Gastrocnemius medialis (tissue), 4 donors: Measurements from ENCODE around the gene MAGIX. TPM values are rescaled to one million over a fixed set of nuclear protein-coding genes. Genes with fewer than 3 reads are reported as not detected.
"Not testable (repeated sequence)": the region's sequence is repeated elsewhere in the genome, so short reads cannot be mapped to it uniquely, and the experiment has no call there.

ENCODE experiments used
- ATAC-seq, 2 donors: fragments of 150-250 bp; one replicate each; pipeline ENCODE4 v1.9.1; 2016
- DNase-seq, 2 donors: peaks; one replicate each; pipeline ENCODE4 v3.0.0-alpha.2; 2019
- H3K27ac ChIP-seq, 4 donors: fragments of 200-600 bp; sonication (generic); 1 replicate in 1 of 4; 2 replicates in 3 of 4; pipeline ENCODE4 v1.5.1; 2016 to 2018; ENCODE audit warnings: mild to moderate bottlenecking in 2 of 4, moderate library complexity in 1 of 4
- H3K27me3 ChIP-seq, 3 donors: fragments of 200-600 bp; sonication (generic) in 2 of 3; 1 replicate in 1 of 3; 2 replicates in 2 of 3; pipeline versions ENCODE4 v1.5.1 to v1.6.0; 2016 to 2019; ENCODE audit warnings: mild to moderate bottlenecking in 1 of 3, moderate library complexity in 1 of 3
- H3K36me3 ChIP-seq, 2 donors: fragments of 200-600 bp; sonication (generic) in 1 of 2; one replicate each; pipeline ENCODE4 v1.5.1; 2017 to 2018
- H3K4me1 ChIP-seq, 2 donors: fragments of 200-600 bp; sonication (generic) in 1 of 2; one replicate each; pipeline ENCODE4 v1.5.1; 2016 to 2017; ENCODE audit warnings: mild to moderate bottlenecking in 2 of 2
- H3K4me3 ChIP-seq, 4 donors: fragments of 200-600 bp; sonication (generic) in 3 of 4; 1 replicate in 1 of 4; 2 replicates in 3 of 4; pipeline ENCODE4 v1.5.1; 2016 to 2019; ENCODE audit warnings: mild to moderate bottlenecking in 2 of 4
- H3K9me3 ChIP-seq, 3 donors: fragments of 200-600 bp; sonication (generic) in 2 of 3; 1 replicate in 1 of 3; 2 replicates in 2 of 3; pipeline ENCODE4 v1.5.1; 2016 to 2019
- POLR2A ChIP-seq, 2 donors: fragments of 450-650 bp; IDR thresholded peaks; one replicate each; pipeline ENCODE4 v1.6.1; 2017; ENCODE audit warnings: antibody characterized with exemption in 2 of 2, mild to moderate bottlenecking in 2 of 2, moderate library complexity in 2 of 2
- in situ Hi-C, 4 donors: fragments of 200-750 bp; cut with MboI; loops; one replicate each; pipeline versions ENCODE4 v1.15.0 to v1.8.0; 2017; ENCODE audit warnings: low sequenced_read_pairs in 4 of 4
- intact Hi-C: fragments of 100-400 bp; cut with DNase I; formaldehyde crosslinking; loops from one replicate; pipeline ENCODE4 v1.15.1; 2023; ENCODE audit warnings: low total_unique reads
- total RNA-seq, 4 donors: library from RNA; depleted of rRNA; stranded (reverse); fragments of >200 nt; gene quantifications; one replicate each; pipeline versions ENCODE4 v1.1.0 to v1.2.3, GENCODE V29; 2016
- TF ChIP-seq, protein P1 (sequence below), 5 experiments: fragments of 450-650 bp in 3 of 5; fragments of 200-600 bp in 2 of 5; sonication (generic) in 2 of 5; IDR thresholded peaks in 4 of 5; conservative IDR thresholded peaks in 1 of 5; 1 replicate in 4 of 5; 2 replicates in 1 of 5; pipeline ENCODE4 v1.5.1; 2016 to 2019; ENCODE audit warnings: antibody characterized with exemption in 5 of 5, mild to moderate bottlenecking in 3 of 5, moderate library complexity in 3 of 5

Gene MAGIX
- total RNA-seq, 4 donors from 2014 or later, result 2.7 to 7.3 (median 5.3) TPM

DNA sequence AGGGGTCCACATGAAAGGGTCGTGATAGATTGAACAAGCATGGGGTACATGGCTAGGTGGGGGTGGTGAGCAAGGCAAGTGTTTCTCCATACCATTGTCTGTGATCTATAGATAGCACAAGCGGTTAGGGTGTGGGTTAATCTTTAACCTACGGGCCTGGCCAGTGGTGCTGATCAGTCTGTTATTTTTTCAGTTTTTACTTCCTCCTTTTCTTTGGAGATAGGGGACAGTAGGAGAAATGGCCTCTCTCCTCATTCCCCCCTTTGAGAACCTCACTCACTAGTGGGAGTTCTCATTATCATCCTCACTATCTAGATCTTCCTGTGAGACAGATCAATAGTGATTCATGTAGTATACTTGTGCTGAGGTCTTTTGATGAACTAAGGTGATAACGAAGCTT lies 22.8 kb upstream of the MAGIX start:
- Histone ChIP-seq H3K4me3 (no peak overlapping the region), H3K4me1 (no peaks in the 10 kb centered on the region), H3K27ac (no peak overlapping the region), H3K27me3 (no peaks in the 10 kb centered on the region), H3K9me3 (no peaks in the 10 kb centered on the region), H3K36me3 (no peaks in the 10 kb centered on the region)
- intact Hi-C loops (no loop called here), in situ Hi-C loops (no loop called here)
- TF ChIP-seq, protein P1, sequence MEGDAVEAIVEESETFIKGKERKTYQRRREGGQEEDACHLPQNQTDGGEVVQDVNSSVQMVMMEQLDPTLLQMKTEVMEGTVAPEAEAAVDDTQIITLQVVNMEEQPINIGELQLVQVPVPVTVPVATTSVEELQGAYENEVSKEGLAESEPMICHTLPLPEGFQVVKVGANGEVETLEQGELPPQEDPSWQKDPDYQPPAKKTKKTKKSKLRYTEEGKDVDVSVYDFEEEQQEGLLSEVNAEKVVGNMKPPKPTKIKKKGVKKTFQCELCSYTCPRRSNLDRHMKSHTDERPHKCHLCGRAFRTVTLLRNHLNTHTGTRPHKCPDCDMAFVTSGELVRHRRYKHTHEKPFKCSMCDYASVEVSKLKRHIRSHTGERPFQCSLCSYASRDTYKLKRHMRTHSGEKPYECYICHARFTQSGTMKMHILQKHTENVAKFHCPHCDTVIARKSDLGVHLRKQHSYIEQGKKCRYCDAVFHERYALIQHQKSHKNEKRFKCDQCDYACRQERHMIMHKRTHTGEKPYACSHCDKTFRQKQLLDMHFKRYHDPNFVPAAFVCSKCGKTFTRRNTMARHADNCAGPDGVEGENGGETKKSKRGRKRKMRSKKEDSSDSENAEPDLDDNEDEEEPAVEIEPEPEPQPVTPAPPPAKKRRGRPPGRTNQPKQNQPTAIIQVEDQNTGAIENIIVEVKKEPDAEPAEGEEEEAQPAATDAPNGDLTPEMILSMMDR (IDR thresholded peaks at IDR 0.05 in 4 of 5, conservative IDR thresholded peaks at IDR 0.05 in 1 of 5), result no peak
- no peak for TF ChIP-seq POLR2A (IDR thresholded peaks at IDR 0.05)
- ATAC-seq, result no peak
- no peak for DNase-seq

DNA sequence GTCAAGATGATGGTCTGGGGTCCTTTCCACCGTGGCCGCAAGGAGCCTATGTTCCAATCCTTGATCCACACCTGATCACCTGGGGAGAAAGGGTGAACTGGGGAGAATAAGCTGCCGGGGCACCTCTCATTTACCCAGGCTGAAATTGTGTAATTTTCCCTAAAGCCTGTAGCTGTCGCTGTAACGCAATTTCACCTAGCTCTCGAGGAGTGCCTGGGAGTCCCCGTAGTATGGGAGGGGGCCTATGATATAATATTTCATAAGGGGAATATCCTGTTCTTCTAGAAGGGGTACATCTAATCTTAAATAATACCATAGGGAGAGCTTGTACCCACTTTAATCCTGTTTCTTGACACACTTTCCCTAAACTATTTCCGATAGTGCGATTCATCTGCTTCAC lies 20.3 kb upstream of the MAGIX start:
- in situ Hi-C loops, ATAC-seq, H3K4me1 ChIP-seq, H3K27ac ChIP-seq, DNase-seq, H3K36me3 ChIP-seq, intact Hi-C loops, H3K27me3 ChIP-seq, H3K9me3 ChIP-seq, H3K4me3 ChIP-seq: not testable (repeated sequence)
- TF ChIP-seq, protein P1 (IDR thresholded peaks at IDR 0.05 in 4 of 5, conservative IDR thresholded peaks at IDR 0.05 in 1 of 5), result peak; percentile 25 to 54 (median 28)

DNA sequence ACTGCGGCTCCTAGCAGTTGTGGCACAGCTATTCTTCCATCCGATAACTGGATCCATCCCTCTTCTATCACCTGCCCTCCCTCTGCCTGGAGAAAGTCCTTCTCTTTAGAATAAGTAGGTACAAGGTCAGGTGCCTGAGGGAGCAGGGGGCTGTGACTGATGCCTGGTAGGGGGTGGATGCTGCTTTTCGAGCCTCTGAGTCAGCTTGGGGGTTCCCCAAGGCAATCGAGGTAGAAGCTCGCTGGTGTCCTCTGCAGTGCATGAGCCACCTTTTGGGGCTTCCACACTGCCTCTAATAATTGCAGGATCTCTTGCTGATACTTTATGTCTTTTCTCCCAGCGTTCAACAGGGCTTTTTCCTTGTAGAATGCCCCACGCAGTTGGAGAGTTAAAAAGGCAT lies 19.4 kb upstream of the MAGIX start:
- DNase-seq, ATAC-seq, in situ Hi-C loops, H3K4me1 ChIP-seq, H3K27me3 ChIP-seq, H3K27ac ChIP-seq, H3K9me3 ChIP-seq, intact Hi-C loops, H3K4me3 ChIP-seq, H3K36me3 ChIP-seq: not testable (repeated sequence)

DNA sequence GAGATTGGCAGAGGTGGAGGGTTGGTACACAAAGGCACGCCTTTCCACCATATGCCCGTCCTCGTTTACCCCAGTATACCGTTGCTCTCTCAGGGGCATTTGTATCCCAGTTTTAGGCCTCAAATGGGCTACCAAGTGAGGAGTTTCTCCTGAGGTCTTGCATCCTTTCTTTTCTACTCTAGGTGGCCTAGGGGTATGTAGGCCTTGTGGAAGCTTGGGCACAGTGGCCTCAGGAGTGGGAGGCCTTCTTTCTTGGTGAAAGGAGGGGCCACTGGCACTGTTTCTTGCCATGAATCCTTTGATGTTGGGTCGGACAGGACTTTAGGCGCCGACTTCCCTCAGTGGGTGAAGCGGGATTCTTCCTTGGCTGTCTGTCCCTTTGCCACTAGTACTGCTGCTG lies 15.3 kb upstream of the MAGIX start:
- Histone ChIP-seq H3K4me3 (no peak overlapping the region), H3K36me3 (no peaks in the 10 kb centered on the region), H3K27ac (no peak overlapping the region), H3K27me3 (no peaks in the 10 kb centered on the region), H3K4me1 (no peaks in the 10 kb centered on the region), H3K9me3 (no peaks in the 10 kb centered on the region)
- DNase-seq (no peak), ATAC-seq (no peak)
- intact Hi-C loops (no loop called here), in situ Hi-C loops (no loop called here)
- TF ChIP-seq, protein P1 (IDR thresholded peaks at IDR 0.05 in 4 of 5, conservative IDR thresholded peaks at IDR 0.05 in 1 of 5), result no peak
- TF ChIP-seq POLR2A (IDR thresholded peaks at IDR 0.05), result no peak

DNA sequence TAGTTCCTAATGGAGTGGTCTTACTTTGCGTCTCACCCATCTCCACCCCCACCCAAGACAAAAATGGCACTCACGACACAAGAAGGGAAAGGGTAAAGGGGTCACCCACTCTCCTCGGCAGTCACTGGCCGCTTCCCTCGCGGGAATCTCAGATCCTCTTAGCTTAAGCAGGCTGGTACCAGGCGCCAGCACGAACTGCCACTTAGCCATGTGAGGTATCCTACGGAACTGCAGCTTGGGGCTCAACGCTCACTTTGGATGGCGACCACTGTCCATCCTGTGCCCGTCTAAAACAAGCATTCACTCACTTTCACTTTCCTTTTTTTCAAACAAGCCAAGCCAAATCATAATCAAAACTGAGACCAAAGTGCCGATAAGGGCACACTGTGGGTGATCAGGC lies 14.6 kb upstream of the MAGIX start:
- no peak for DNase-seq
- no peak overlapping the region for H3K27ac ChIP-seq
- in situ Hi-C loops (no loop called here), intact Hi-C loops (loop anchor here (2.0 kb wide), 1 partner anchor 65 kb away; no protein-coding TSS in a partner anchor)
- H3K36me3 ChIP-seq, result no peaks in the 10 kb centered on the region
- ATAC-seq, result no peak
- no peak for TF ChIP-seq POLR2A (IDR thresholded peaks at IDR 0.05)
- TF ChIP-seq, protein P1 (IDR thresholded peaks at IDR 0.05 in 4 of 5, conservative IDR thresholded peaks at IDR 0.05 in 1 of 5), result no peak
- no peak overlapping the region for H3K4me3 ChIP-seq
- no peaks in the 10 kb centered on the region for H3K4me1 ChIP-seq
- H3K27me3 ChIP-seq, result no peaks in the 10 kb centered on the region
- no peaks in the 10 kb centered on the region for H3K9me3 ChIP-seq

DNA sequence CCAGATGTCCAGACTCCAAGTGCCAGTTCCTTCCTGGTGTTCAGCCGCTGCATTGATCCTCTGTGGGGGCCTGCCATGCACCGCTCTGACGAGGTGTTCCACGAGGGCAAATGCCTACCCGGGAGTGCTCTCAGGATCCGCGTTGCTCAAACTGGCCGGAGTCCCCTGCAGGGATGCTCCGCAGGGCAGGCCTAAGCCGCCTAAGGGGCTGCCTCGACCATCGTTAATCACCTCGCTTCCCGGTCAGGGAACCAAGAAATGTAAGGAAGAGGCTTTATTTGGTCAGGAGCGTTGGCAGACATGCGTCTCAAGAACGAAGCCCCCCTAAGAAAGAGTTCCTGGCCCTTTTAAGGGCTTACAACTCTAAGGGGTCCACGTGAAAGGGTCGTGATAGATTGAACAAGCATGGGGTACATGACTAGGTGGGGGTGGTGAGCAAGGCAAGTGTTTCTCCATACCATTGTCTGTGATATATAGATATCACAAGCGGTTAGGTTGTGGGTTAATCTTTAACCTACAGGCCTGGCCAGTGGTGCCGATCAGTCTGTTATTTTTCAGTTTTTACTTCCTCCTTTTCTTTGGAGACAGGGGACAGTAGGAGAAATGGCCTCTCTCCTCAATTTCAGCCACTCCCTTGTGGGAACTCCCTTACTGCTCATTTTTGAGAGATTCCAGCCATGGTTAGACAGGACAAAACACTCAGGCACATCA lies 14.0 kb upstream of the MAGIX start:
- ATAC-seq, H3K9me3 ChIP-seq, DNase-seq, H3K4me1 ChIP-seq, in situ Hi-C loops, H3K36me3 ChIP-seq, H3K27me3 ChIP-seq, H3K27ac ChIP-seq, H3K4me3 ChIP-seq: not testable (repeated sequence)
- intact Hi-C loops, result loop anchor here (2.0 kb wide), 1 partner anchor 64 kb away; no protein-coding TSS in a partner anchor

DNA sequence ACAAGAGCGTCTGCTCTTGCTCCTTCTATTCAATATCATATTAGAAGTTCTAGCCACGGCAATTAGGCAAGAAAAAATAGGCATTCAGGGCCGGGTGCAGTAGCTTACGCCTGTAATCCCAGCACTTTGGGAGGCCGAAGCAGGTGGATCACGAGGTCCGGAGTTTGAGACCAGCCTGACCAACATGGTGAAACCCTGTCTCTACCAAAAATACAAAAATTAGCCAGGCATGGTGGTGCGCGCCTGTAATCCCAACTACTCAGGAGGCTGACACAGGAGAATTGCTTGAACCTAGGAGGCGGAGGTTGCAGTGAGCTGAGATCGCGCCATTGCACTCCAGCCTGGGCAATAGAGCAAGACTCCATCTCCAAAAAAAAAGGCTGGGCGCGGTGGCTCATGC lies 13.3 kb upstream of the MAGIX start:
- ATAC-seq, DNase-seq, H3K9me3 ChIP-seq, H3K4me3 ChIP-seq, H3K4me1 ChIP-seq, H3K36me3 ChIP-seq, H3K27ac ChIP-seq, H3K27me3 ChIP-seq, in situ Hi-C loops: not testable (repeated sequence)
- intact Hi-C loops, result loop anchor here (2.0 kb wide), 1 partner anchor 64 kb away; no protein-coding TSS in a partner anchor
